HG03103 (cell line): ENCODE data around the gene PRKD1.
"Not testable (repeated sequence)": the region's sequence is repeated elsewhere in the genome, so short reads cannot be mapped to it uniquely, and the experiment has no call there.

ENCODE experiments used
- ATAC-seq: cut with Tn5 transposase; IDR thresholded peaks from one replicate; pipeline ENCODE4 v1.9.1; 2021; ENCODE audit warnings: low read depth; ENCODE audit not compliant: unreplicated experiment

The PRKD1 gene

GRCh38 chr14:29752221-29752923 is 175.3 kb downstream of the PRKD1 start:
- ATAC-seq, result no peak

- ATAC-seq, result no peak
Measured at GRCh38 chr14:29749829-29750228, 177.8 kb downstream of the PRKD1 start.

- ATAC-seq, result no peak
Measured at GRCh38 chr14:29749327-29749726, 178.3 kb downstream of the PRKD1 start.

- no peak for ATAC-seq
Measured at GRCh38 chr14:29745863-29746262, 181.8 kb downstream of the PRKD1 start.

- ATAC-seq, result no peak
Measured at GRCh38 chr14:29743531-29743930, 184.1 kb downstream of the PRKD1 start.

GRCh38 chr14:29741909-29742401 is 185.7 kb downstream of the PRKD1 start:
- no peak for ATAC-seq

- ATAC-seq, result no peak
Measured at GRCh38 chr14:29740491-29740890, 187.2 kb downstream of the PRKD1 start.

GRCh38 chr14:29738950-29739349 is 188.7 kb downstream of the PRKD1 start:
- no peak for ATAC-seq

GRCh38 chr14:29738056-29738455 is 189.6 kb downstream of the PRKD1 start:
- ATAC-seq, result no peak

- ATAC-seq, result no peak
Measured at GRCh38 chr14:29735459-29735858, 192.2 kb downstream of the PRKD1 start.

GRCh38 chr14:29734732-29735131 is 192.9 kb downstream of the PRKD1 start:
- no peak for ATAC-seq

- not testable (repeated sequence) for ATAC-seq
Measured at GRCh38 chr14:29726560-29727331, 200.9 kb downstream of the PRKD1 start.

GRCh38 chr14:29724991-29725390 is 202.7 kb downstream of the PRKD1 start:
- no peak for ATAC-seq

- ATAC-seq, result no peak
Measured at GRCh38 chr14:29722831-29723230, 204.8 kb downstream of the PRKD1 start.

GRCh38 chr14:29721586-29721985 is 206.1 kb downstream of the PRKD1 start:
- ATAC-seq, result no peak

GRCh38 chr14:29717901-29718300 is 209.7 kb downstream of the PRKD1 start:
- no peak for ATAC-seq

GRCh38 chr14:29716150-29716549 is 211.5 kb downstream of the PRKD1 start:
- no peak for ATAC-seq

GRCh38 chr14:29712601-29713000 is 215.0 kb downstream of the PRKD1 start:
- ATAC-seq, result no peak

GRCh38 chr14:29710015-29710414 is 217.6 kb downstream of the PRKD1 start:
- no peak for ATAC-seq

GRCh38 chr14:29709490-29709889 is 218.2 kb downstream of the PRKD1 start:
- ATAC-seq, result no peak

GRCh38 chr14:29706700-29707099 is 220.9 kb downstream of the PRKD1 start:
- no peak for ATAC-seq

- ATAC-seq, result no peak
Measured at GRCh38 chr14:29705801-29706200, 221.8 kb downstream of the PRKD1 start.
